Gastrocnemius medialis (tissue), 4 donors: Measurements from ENCODE around the gene SOX1.

ENCODE experiments used
- CTCF ChIP-seq, 5 experiments: fragments of 450-650 bp in 3 of 5; fragments of 200-600 bp in 2 of 5; sonication (generic) in 2 of 5; IDR thresholded peaks in 4 of 5; conservative IDR thresholded peaks in 1 of 5; 1 replicate in 4 of 5; 2 replicates in 1 of 5; pipeline ENCODE4 v1.5.1; 2016 to 2019; ENCODE audit warnings: antibody characterized with exemption in 5 of 5, mild to moderate bottlenecking in 3 of 5, moderate library complexity in 3 of 5
- POLR2A ChIP-seq, 2 donors: fragments of 450-650 bp; IDR thresholded peaks; one replicate each; pipeline ENCODE4 v1.6.1; 2017; ENCODE audit warnings: antibody characterized with exemption in 2 of 2, mild to moderate bottlenecking in 2 of 2, moderate library complexity in 2 of 2

DNA sequence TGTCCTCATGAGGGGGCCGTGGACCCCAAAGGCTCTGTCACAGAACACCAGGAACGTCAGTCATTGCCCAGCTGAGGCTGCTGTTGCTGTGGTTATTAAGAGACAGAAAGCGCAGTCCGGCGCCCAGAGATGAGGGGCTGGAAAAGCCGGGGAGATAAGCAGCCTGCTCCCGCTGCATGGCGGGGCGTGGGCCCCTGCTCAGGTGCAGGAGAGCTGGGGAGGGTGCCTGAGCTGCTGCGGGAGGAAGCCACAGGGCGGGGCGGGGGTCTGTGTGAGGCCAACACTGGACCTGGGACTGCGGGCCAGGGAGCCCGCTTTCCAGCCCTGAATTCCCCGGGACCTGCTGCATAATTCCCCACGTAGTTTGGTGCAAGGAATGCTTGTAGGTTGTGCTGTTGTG lies 11.3 kb downstream of the SOX1 start:
- TF ChIP-seq CTCF (IDR thresholded peaks at IDR 0.05 in 4 of 5, conservative IDR thresholded peaks at IDR 0.05 in 1 of 5) = no peak
- TF ChIP-seq POLR2A (IDR thresholded peaks at IDR 0.05) = no peak
